DMS114 treated with DMSO at 0.1 percent for 48 hours (cell line): ENCODE measurements around the gene DIPK1B.

ENCODE experiments used
- DNase-seq: peaks from one replicate; lab custom pipeline; 2025; ENCODE audit not compliant: unreplicated experiment; lab: John Stamatoyannopoulos, UW

Gene DIPK1B

DNA sequence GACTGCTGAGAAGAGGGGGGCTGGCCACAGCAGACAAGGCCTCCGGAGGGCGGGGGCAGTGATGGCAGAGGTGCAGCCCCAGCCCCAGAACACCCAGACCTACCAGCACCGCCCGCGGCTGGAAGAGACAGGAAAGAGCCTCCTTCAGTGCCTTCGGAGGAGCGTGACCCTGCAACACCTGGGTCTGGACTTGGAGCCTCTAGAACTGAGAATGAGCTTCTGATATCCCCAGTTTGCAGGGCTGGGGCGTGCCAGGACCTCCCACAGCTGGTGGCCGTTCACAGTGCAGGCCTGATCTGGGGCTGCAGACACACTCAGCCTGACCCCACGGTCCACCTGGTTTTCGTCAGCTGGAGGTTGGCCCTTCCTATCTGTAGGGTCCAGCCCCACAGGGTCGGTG lies 21.2 kb downstream of the DIPK1B start:
- DNase-seq, result no peak

DNA sequence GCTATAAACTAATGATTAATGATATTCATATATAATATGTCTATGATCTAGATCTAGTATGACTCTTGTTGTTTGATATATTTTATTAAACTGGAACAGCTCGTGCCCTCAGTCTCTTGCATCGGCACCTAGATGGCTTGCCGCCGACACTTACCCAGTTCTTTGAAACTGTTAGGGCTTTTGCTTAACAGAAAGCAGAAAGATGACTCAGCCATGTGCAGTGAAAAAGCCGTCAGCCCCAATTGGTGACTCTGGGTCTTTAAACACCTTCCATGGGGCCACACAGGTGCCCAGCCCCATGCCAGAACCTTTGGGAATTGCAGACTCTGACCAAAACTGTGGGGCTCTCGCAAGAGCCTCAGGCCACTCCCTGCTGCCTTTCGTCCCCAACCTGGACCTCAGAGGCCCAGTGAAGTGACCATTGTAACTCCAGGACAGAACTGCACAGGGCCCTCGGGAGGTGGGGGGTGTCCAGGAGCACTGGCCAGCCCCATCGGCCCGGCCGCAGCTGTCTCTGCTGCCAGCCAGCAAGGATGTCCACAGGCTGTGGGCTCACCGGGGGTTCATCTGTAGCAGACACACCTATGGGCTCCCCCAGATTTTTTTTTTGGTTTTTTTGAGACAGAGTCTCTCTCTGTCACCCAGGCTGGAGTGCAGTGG lies 22.6 kb downstream of the DIPK1B start:
- no peak for DNase-seq

DNA sequence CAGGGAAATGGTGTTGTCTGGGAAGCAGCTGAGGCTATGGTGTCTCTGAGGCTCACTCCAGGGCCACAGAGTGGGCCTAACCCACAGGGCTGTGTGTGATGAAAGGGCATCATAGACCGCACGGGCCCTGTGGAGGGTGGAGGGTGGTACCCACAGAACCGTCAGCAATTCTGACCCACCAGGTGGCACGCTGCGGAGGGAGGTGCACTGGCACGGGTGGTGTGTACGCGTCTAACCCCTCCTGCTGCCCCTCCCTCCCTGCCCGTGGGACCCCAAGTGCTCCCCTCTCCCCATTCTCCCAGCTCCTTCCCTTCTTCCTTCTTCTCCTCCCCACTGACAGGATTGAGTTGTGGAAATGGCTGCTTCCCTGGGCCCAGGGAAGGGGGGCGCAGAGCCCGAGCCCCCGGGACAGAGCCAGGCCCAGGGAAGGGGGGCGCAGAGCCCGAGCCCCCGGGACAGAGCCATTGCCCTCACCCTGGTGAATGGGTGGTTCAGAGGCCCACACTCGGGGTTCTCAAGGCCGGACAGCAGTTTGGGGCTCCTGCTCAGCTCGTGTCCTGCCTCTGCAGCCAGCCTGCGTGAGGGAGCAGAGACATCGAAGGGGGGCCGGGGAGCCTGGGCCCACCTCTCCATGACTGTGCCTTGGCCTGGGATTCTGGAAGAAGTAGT lies 23.6 kb downstream of the DIPK1B start:
- no peak for DNase-seq

DNA sequence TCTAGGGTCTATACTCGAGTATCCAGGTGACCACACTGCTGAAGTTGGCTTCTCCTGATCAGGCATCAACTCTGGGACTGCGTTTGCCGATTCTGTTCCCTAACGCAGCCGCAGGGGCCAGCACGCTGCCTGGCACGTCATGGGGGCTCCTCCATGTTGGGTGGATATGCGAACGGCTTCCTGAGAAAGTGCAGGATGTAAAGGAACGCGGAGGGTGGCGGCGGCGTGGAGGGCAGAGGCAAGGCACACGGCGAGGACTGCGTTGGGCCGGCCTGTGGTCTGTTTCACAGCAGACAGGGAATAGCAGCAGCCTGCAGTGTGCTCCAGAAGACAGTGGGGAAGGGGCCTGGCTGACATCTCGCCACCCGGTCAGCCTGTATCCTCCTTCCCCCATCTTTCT lies 26.6 kb downstream of the DIPK1B start:
- DNase-seq, result no peak

DNA sequence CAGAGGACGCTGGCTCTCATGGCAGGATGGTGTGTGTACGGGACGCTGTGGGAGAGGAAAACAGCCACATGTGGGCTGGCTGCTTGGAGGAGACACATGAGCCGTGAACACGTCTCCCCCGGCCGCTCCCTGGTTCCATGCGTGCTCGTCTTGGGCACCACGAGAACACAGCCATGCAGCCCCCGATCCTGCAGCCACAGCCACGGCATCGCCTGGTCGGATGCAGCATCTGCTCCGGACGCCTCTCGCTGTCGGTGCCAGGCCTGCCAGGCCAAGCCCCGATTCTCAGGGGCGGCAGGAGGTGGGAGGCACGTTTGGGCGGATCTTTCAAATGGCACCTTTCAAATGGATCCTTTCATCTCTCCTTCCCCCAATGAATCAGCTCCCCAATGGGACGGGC lies 27.1 kb downstream of the DIPK1B start:
- DNase-seq, result no peak

DNA sequence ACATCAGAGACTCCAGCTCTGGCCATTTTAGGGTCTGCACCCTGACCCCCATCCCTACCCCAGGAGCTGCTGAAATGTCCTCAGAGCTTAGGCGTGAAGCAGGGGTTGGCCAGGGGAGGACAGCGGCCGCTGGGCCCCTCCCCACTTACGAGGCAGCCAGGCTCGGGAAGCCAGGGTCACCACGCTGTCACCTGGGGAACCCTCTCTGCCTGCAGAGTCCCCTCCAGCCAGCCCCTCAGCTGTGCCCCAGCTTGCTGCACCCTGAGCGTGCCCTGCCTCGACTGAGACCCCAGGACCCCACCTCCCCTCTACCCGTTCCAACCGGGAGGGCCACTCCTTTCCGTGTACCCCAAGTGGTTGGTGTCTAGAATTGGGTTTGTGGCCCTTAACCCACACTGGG lies 27.7 kb downstream of the DIPK1B start:
- no peak for DNase-seq

DNA sequence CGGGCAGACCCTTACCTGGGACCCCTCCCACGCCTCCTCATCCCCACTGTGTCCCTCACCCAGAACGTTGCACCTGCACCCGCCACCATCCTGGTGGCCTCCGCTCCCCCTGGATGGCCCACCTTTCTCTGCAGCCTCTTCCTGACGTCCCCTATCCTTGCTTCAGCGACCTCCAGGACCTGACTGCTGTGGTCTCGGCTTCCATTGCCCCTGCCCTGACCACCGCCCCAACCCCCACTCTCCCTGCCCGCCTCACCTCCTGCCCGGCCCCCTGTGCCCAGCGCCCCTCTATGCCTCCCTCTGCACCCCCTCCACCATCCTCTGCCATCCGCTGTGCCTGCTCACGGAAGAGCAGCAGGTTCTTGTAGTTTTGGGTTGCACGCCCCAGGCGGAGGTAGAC lies 28.1 kb downstream of the DIPK1B start:
- no peak for DNase-seq

DNA sequence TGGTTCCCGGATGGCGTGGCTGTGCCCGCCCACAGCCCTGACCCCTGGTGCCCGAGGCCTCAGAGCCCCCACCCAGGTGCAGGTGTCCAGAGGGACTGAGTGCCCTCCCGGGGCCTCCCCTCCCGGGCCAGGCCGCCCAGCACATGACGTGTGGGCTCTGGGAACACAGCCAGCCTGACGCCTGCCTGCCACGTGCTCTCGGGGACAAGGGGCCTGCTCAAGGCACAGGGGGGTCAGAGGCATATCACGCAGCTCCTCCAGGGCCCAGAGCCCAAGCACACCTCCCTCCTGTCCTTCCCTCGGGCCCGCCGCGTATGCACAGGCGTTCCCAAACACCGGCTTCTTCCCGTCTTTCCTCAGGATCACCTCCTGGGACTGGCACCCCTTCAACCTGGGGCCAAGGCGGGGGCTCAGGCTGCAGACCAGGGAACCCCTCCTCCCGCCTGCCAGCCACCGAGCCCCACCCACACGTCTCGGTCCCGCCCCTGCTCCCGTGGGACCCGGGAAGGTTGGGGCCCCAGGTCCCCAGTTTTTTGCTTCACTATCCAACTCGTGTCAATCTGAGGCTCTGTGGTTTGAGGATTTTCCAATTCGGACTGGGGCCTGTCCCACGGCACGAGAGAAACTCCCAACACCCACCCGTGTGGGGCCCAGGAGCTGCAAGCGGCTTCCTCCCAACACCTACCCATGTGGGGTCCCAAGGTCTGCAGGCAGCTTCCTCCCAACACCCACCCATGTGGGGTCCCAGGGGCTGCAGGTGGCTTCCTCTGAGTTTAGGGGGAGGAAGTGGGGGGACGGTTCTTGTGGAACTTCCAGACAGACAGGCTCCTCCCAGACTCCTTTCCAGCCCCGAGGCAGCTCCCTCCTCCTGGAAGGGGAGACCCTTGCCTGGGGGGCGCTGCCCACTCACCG lies 28.9 kb downstream of the DIPK1B start:
- no peak for DNase-seq

DNA sequence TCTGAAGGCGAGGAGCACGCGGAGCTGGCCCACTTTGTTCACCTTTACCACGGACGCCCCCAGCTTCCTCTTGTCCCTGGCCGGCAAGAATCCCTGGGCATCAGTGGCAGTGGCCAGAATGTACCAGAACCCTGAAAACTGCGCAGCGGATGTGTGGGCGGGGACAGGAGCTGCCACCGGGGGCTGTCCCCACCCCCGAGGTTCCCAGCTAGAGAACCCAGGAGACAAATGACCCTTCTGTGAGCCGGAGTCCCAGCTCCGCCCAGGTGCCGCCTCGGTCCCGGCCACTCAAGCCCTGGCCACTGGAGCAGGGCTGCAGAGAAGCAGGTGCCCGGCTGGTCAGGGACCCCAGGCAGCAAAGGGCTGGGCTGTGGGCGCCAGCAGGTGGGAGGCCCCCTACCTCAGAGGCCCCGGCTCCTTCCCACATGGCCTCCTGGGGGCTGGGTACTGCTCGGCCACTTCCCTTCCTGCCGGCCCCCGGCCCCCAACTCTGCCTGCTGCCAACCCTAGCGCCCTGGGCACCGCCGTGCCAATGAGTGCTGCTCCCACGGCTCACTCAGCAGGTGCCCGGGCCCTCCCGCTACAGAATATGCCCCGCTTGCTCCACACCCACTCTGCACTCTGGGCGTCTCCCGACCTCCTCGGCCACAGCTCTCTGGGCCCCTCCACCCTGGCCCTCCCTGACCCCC lies 29.7 kb downstream of the DIPK1B start:
- no peak for DNase-seq

DNA sequence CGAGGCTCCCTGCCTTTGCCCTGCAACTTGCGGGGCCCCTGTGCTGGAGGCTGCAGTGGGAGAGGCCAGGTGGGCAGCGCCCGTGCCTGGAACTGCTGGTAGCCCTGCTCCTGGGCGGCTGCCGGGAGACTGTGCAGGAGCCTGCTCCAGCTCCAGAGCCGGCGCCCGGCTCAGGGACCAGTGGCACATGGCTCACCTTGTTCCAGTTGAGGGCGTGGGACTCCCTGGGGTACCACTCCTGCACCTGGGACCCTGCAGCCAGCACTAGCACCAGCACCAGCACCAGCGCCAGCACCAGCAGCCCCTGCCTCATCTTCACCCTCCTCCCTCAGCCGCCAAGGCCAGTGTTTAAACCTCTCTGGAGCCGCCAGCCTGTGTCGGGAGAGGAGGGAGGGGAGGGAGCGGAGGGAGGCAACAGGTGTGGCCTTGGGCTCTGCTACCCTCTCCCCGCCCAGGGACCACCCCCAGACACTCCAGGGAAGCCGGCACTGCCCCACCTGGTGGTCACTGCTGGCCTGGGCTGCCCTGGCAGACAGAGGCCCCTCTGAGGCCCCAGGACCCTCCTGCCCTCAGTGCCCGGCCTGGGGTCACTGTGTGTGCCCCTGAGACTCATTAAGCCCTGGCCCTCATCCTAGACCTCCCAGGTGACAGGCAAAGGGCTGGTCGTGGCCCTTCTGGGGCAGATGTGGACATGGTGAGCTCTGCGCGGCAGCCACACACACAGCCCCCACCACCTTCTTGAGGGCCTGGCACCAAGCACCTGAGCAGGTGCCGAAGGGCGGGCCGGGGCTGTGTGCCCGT lies 30.4 kb downstream of the DIPK1B start, which contains the start of gene LCN10:
Gene LCN10 (minus strand): TSS at position 350 of the 801 bp plus-strand sequence. CDS start 37 bp downstream, at position 313.
- DNase-seq, result no peak

DNA sequence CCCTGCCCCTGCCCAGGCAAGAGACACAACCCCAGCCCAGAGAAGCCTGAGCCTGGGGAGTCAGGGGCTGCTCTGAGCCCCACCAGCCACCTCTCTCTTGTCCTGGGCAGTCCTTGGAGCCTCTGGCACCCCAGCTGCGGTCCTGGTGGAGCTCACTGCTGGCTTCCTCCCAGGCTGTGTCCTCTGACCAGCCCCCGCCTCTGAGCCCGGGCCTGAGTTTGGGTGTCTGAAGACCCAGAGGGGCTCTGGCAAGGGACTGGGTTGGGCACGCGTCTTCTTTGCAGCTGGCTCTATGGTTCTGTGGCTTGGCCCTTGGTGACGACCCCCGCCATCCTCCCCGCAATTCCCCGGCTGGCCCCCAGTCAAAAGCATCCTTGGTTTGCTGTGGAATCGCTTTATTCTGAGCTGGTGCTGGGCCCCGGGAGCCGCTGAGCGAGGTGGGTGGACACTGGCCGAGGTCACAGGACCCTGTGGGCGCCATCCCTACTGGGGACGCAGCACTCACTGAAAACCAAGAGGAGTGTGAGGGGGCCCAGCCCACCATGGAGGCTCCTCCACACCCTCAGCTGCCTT lies 31.4 kb downstream of the DIPK1B start:
- DNase-seq, result no peak

DNA sequence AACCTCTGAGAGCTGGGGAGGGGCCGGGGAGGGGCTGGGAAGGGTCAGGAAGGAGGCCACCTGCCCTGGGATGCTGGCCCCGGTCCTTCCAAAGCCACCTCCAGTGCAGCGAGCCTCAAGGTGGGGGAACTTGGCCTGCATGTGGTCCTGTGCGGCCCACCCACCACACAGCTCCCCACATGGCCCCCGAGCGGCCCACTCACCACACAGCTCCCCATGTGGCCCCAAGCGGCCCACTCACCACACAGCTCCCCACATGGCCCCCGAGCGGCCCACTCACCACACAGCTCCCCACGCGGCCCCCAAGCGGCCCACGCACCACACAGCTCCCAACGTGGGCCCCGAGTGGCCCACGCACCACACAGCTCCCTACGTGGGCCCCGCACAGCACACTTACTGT lies 32.4 kb downstream of the DIPK1B start:
- DNase-seq, result no peak

DNA sequence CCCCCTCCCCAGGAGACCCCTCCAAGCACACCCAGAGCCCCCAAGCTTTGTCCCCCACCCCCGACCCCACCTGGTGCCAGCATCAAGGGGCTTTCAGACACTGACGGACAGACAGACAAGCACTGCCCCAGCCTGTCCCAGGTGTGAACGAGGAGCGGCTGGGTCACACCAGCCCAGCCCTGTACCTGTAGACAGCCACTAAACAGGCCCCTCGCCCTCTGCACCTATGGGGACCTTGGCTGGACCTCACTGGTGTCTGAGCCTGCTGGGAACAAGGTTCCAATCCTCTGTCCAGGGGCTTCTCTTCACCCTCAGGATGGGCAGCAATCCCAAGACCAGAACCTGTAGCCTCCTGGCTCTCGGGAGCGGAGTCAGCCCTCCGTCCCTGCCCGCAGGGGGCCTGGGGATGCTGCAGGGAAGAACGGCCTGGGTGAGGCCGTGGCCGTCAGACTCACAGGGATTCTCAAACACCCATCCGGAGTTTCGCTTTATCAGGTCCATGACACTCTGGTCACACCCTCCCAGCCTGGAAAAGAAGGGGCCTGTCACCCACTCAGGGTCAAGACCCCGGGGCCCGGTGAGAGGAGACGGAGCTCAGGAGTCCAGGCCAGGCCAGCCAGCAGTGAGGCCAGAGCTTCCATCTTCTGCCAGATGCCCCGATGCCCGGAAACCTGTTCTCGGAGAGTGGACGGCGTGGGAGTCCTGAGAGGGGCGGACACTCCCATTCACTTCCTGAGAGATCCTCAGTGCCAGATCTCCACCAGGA lies 33.2 kb downstream of the DIPK1B start:
- no peak for DNase-seq

DNA sequence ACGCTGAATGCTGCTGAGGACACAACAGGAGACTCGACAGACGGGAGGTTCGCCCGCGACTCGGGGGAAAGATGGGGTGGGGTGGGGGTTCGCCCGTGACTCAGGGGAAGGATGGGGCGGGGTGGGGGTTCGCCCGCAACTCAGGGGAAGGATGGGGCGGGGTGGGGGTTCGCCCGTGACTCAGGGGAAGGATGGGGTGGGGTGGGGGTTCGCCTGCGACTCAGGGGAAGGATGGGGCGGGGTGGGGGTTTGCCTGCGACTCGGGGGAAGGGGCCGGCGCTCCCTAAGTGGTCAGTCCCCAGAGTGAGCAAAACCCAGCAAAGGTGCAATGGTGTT lies 33.8 kb downstream of the DIPK1B start:
- no peak for DNase-seq

DNA sequence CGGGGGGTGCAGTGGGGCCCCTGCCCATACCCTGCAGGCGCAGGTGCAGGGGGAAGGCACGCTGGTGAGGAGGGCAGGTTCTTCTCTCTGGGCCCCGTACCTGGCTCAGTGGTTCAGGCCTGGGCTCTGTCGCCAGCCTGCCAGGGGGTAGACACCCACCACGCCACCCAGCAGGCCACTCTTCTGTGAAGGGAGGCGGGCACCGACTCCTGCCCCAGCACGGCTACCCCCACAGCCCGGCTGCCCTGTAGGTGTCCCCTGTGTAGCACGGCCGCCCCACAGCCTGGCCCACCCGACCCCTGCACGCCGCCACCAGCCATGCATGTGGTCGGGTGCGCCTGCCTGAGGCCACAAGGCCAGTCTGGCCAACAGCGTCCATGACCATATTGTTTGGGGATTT lies 34.2 kb downstream of the DIPK1B start:
- DNase-seq, result no peak

DNA sequence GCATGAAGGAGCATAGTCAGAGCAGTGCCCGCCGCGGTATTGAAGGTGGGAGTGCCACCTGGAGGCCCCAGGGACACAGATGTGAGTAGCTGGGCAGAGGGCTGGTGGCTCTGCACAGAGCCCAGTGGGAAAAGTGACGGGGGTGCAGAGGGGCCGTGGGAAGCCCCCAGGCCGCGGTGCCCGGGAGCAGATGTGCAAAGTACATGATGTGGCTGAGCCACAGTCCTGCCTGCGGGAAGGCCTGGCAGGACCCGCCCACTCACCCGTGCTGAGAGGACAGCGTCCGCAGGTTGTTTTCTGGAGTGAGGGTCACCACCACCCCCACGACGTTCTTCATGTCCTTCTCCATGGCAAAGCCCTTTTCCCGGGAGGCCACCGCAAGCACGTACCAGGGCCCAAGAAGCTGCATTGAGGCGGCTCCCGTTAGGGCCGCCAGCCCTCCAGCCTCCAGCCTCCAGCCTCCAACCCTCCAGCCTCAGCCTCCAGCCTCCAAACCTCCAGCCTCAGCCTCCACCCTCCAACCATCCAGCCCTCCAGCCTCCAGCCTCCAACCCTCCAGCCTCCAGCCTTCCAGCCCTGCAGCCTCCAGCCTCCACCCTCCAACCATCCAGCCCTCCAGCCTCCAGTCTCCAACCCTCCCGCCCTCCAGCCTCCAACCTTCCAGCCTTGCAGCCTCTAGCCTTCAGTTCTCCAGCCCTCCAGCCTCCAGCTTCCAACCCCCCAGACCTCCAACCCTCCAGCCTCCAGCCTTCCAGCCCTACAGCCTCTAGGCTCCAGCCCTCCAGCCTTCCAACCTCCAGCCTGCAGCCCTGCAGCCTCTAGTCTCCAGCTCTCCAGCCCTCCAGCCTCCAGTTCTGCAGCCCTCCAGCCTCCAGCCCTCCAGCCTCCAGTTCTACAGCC lies 35.0 kb downstream of the DIPK1B start:
- DNase-seq, result no peak

DNA sequence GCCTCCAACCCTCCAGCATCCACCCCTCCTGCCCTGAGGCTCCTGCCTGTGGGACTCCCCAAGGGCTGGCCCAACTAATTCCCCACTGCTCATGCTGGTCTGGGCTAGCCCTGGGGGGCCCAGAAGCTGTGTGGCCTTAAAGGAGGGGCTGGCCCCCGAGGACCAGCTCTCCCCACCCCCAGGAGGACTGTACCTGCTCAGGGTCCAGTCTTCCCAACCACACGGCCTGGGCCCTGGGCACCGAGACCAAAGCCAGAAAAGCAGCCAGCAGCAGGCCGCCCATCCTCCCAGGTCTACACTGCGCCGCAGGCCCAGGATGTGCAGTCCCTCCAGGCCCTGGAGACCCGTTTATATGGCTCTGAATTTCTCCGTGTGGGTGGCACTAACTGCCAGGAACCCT lies 35.8 kb downstream of the DIPK1B start, which contains the start of gene LCN6:
Gene LCN6 (minus strand): TSS at position 325 of the 400 bp plus-strand sequence. CDS start 42 bp downstream, at position 283.
- no peak for DNase-seq
